ENCODE measurements around the gene PDE10A. TPM values are rescaled to one million over a fixed set of nuclear protein-coding genes. Genes with fewer than 3 reads are reported as not detected.
A peak's percentile ranks its signal among the peaks of the same experiment; 100 is the strongest.

Gene PDE10A
- total RNA-seq, 1 donor from 2014 or later, result 6.9 TPM

DNA sequence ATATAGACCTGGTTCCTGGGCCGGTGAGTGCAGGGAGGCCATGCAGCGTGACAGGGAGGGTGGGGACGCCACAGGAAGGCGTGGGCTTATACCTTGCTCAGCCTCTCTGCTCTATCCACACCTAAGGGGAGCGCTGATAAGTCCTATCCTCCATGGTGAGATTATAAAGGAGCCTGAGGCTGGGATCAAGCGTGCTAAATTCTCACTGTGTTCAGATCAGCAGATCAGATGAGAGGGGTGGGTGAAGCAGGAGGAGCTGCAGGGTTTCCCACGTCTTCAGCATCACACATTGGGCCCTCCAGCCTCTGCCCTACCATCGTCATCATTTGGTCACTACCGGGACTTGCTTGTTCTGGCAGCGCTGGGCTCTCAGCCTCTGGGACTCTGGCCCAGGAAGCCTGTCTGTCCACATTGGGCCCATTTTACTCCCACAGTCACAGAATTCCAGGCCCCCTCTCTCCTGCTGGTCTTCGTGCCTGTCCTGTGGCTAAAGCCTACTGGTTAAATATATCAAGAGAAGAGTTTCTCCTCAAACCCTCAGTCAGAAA, 29.1 kb upstream of the PDE10A start:
- TF ChIP-seq, protein P1, sequence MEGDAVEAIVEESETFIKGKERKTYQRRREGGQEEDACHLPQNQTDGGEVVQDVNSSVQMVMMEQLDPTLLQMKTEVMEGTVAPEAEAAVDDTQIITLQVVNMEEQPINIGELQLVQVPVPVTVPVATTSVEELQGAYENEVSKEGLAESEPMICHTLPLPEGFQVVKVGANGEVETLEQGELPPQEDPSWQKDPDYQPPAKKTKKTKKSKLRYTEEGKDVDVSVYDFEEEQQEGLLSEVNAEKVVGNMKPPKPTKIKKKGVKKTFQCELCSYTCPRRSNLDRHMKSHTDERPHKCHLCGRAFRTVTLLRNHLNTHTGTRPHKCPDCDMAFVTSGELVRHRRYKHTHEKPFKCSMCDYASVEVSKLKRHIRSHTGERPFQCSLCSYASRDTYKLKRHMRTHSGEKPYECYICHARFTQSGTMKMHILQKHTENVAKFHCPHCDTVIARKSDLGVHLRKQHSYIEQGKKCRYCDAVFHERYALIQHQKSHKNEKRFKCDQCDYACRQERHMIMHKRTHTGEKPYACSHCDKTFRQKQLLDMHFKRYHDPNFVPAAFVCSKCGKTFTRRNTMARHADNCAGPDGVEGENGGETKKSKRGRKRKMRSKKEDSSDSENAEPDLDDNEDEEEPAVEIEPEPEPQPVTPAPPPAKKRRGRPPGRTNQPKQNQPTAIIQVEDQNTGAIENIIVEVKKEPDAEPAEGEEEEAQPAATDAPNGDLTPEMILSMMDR (conservative IDR thresholded peaks at IDR 0.05; ENCODE audit: low read depth, low read length), result no peak
- H3K4me3 ChIP-seq (ENCODE audit: low read depth, low read length), result no peak overlapping the region
- DNase-seq (ENCODE audit: low read depth), result no peak

DNA sequence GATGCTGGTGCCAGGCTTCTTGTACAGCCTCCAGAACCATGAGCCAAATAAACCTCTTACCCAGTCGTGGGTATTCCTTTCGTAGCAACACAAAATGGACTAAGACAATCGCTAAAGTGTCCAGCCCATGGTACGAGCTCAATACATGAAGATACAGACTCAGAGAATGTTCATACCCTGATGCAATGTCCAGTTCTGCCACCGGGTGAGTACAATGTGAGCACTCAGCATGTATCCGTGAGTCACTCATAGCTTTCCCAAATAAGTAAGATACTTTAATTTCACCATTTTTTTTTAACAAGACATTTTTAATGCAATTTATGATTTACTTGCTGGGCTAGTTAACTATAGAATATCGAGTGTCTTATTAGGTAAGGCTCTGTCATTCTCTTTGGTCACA, 26.7 kb upstream of the PDE10A start:
- TF ChIP-seq, protein P1 (conservative IDR thresholded peaks at IDR 0.05; ENCODE audit: low read depth, low read length), result peak; percentile 44
- H3K4me3 ChIP-seq (ENCODE audit: low read depth, low read length), result no peak overlapping the region
- no peak for DNase-seq (ENCODE audit: low read depth)

DNA sequence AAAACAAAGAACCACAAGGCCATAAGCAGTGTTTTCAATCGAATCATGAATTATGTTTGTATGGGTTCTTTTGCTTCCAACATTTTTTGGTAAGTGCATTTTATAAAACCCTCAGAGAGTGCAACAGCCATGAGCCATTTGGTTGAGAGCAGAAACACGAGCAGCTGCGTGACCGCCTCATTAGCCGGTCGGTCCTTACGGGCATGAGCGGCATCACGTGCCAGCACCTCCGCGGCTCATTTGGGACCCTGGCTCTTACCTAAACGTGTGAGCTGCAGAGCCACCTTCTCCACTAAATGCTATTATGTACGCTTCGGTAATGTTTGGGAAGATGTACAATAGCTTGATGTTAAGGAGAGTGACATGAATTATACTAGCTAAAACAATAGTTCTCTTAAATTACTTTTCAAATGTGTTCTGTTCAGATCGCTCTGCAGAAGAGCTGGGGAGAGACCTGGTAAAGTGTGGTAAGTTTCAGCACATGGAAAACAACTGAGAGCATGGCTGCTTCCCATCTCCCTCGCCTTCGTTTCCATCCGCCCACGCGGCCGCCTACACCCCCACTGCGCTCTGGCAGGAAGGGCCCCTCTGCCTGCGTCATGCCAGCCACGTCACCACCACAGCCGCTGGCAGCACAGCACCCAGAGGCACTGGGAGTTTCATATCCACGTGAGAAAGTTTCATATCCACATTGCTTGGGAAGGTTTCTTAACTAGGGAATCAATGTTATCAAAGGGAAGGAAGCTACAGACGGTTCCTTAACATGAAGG, 23.7 kb upstream of the PDE10A start:
- DNase-seq (ENCODE audit: low read depth), result no peak
- TF ChIP-seq, protein P1 (conservative IDR thresholded peaks at IDR 0.05; ENCODE audit: low read depth, low read length), result no peak
- H3K4me3 ChIP-seq (ENCODE audit: low read depth, low read length), result no peak overlapping the region

DNA sequence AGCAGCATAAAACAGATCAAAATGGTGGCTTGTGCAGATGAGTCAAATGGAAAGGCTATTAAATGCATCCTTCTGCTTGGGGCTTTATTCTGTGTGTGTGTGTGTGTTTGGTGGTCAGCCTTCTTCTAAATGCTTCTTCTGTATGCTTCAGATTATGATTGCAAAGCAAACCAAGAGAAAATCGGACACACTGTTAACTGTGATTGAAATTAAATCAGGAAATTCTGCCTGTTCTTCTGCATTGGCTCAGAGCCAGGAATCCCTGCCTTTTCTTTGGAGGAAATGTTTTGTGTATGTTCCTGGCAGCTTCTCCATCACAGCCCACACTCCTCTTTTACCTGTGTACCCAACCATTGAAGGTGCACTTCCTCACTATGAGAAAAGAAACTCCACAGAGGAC, 22.3 kb upstream of the PDE10A start:
- no peak for DNase-seq (ENCODE audit: low read depth)
- TF ChIP-seq, protein P1 (conservative IDR thresholded peaks at IDR 0.05; ENCODE audit: low read depth, low read length), result no peak
- no peak overlapping the region for H3K4me3 ChIP-seq (ENCODE audit: low read depth, low read length)

DNA sequence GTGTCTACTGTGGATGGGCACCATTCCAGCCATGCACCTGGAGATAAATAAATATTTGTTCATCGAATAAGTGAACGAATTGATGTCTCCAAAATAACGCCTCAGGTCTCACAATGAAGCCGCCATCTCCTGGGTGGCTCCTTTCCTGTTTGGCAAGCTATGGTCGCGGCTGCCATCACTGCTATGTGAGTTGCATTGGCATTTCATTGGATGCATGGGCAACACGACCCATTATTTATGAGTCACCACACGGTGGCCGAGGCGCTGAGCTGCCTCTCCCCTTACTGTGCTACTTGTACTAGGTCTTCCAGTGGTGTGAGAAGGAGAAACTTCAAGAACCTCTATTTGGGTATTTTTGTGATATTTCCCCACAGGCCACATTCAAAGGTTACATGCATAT, 21.3 kb upstream of the PDE10A start:
- TF ChIP-seq, protein P1 (conservative IDR thresholded peaks at IDR 0.05; ENCODE audit: low read depth, low read length), result no peak
- no peak overlapping the region for H3K4me3 ChIP-seq (ENCODE audit: low read depth, low read length)
- DNase-seq (ENCODE audit: low read depth), result no peak

DNA sequence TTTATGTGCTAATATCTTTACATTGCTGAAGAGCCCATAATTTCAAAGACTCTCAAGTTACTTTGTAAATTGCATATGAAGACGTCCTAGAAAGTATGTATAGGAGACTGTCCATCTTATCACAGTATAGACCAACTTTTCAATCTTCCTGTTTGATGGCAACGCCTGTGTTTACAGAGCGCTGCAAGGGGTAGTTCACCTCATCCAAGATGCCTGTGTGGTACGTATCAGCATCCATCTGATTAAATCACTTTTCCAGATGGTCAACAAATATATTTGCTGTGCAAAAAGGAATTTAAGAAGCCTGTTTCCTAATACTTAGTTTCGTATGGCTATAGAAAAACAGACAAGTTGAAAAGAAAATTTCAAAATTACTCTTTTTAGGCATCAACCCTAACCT, 17.9 kb upstream of the PDE10A start:
- DNase-seq (ENCODE audit: low read depth), result no peak
- TF ChIP-seq, protein P1 (conservative IDR thresholded peaks at IDR 0.05; ENCODE audit: low read depth, low read length), result no peak
- no peak overlapping the region for H3K4me3 ChIP-seq (ENCODE audit: low read depth, low read length)

DNA sequence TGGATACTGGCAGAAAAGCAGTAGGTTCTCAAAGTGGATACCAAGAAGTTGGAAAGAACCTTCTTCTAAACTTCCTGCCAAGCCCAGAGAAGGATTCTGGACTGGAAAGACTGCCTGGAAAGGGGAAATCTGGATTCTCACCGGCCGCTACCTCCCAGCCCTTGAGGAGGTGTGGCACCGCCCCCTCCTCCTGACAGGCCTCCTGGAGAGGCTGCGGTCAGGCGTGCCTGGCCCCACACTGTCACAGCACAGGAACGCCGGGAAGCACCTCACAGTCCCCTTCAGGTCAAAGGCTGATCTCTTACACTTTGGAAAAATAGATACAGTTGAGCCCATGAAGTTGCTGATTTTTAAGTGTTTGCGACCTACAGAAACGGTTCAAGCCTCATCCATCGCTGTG, 16.3 kb upstream of the PDE10A start:
- DNase-seq (ENCODE audit: low read depth), result no peak
- H3K4me3 ChIP-seq (ENCODE audit: low read depth, low read length), result no peak overlapping the region
- TF ChIP-seq, protein P1 (conservative IDR thresholded peaks at IDR 0.05; ENCODE audit: low read depth, low read length), result no peak

Data from epithelial cell of proximal tubule (primary cell).